CD8-positive, alpha-beta memory T cell (primary cell): ENCODE data around the gene MAST3. TPM values are rescaled to one million over a fixed set of nuclear protein-coding genes. Genes with fewer than 3 reads are reported as not detected.

Experiments
- CTCF ChIA-PET: fragments of 350-600 bp; sonication (Branson Sonifier 250); formaldehyde crosslinking; loops from one replicate; lab custom pipeline; 2021; ENCODE audit warnings: antibody characterized with exemption; lab: Charles Lee
- POLR2A ChIA-PET: fragments of 350-600 bp; sonication (Branson Sonifier 250); formaldehyde crosslinking; loops from one replicate; lab custom pipeline; 2021; ENCODE audit warnings: antibody characterized with exemption; lab: Charles Lee
- DNase-seq, 5 donors: peaks; one replicate each; pipeline versions ENCODE4 v3.0.0 to v3.0.0-alpha.2; 2020 to 2022; ENCODE audit warnings: mixed read lengths in 1 of 5
- H3K27ac ChIP-seq: one replicate; pipeline ENCODE4 v1.7.0; 2013; ENCODE audit warnings: low read depth, mild to moderate bottlenecking, low read length, moderate library complexity
- H3K27me3 ChIP-seq: 2 replicates; pipeline ENCODE4 v1.7.0; 2013; ENCODE audit warnings: low read length, mild to moderate bottlenecking; ENCODE audit not compliant: insufficient read depth, poor library complexity, severe bottlenecking
- H3K36me3 ChIP-seq: 2 replicates; pipeline ENCODE4 v1.7.0; 2013; ENCODE audit warnings: mild to moderate bottlenecking, low read length, moderate library complexity; ENCODE audit not compliant: insufficient read depth
- H3K4me1 ChIP-seq: 2 replicates; pipeline ENCODE4 v1.7.0; 2013; ENCODE audit warnings: mild to moderate bottlenecking, low read length, moderate library complexity; ENCODE audit not compliant: insufficient read depth
- H3K4me3 ChIP-seq: 2 replicates; pipeline ENCODE4 v1.7.0; 2013; ENCODE audit warnings: mild to moderate bottlenecking, low read length
- H3K9me3 ChIP-seq: 2 replicates; pipeline ENCODE4 v1.7.0; 2013; ENCODE audit warnings: mild to moderate bottlenecking, low read length
- H3K27ac Mint-ChIP-seq, 8 donors: one replicate each; pipeline ENCODE4 v1.8.0; 2020 to 2021; ENCODE audit warnings: mixed read lengths in 8 of 8, mild to moderate bottlenecking in 6 of 8, inconsistent platforms in 3 of 8, moderate library complexity in 3 of 8
- H3K27me3 Mint-ChIP-seq, 2 donors: one replicate each; pipeline ENCODE4 v1.8.0; 2020 to 2021; ENCODE audit warnings: mixed read lengths in 2 of 2, mild to moderate bottlenecking in 1 of 2, moderate library complexity in 1 of 2
- H3K36me3 Mint-ChIP-seq, 3 donors: one replicate each; pipeline ENCODE4 v1.8.0; 2020 to 2021; ENCODE audit warnings: mixed read lengths in 3 of 3, inconsistent platforms in 1 of 3, mild to moderate bottlenecking in 1 of 3
- H3K4me1 Mint-ChIP-seq, 3 donors: one replicate each; pipeline ENCODE4 v1.8.0; 2020 to 2021; ENCODE audit warnings: mixed read lengths in 3 of 3, inconsistent platforms in 1 of 3, mild to moderate bottlenecking in 1 of 3
- H3K4me3 Mint-ChIP-seq, 7 donors: one replicate each; pipeline ENCODE4 v1.8.0; 2020 to 2021; ENCODE audit warnings: mixed read lengths in 7 of 7, mild to moderate bottlenecking in 6 of 7, moderate library complexity in 4 of 7, inconsistent platforms in 2 of 7
- H3K9me3 Mint-ChIP-seq, 5 donors: one replicate each; pipeline ENCODE4 v1.8.0; 2020 to 2022; ENCODE audit warnings: mixed read lengths in 5 of 5, mild to moderate bottlenecking in 3 of 5, moderate library complexity in 2 of 5, inconsistent platforms in 1 of 5
- polyA plus RNA-seq: library from polyadenylated mRNA; unstranded; fragments of 300-500 nt; fragmentation: Illumina TruSeq; gene quantifications from one replicate; pipeline ENCODE4 v1.2.3, GENCODE V29; 2021
- total RNA-seq, 2 experiments: library from RNA; stranded (reverse); gene quantifications; one replicate each; pipeline ENCODE4 v1.2.3, GENCODE V29; 2021

The MAST3 gene
- 10 to 100 TPM; 15.0 to 15.9 TPM for total RNA-seq
- 18.6 TPM for polyA plus RNA-seq

DNA sequence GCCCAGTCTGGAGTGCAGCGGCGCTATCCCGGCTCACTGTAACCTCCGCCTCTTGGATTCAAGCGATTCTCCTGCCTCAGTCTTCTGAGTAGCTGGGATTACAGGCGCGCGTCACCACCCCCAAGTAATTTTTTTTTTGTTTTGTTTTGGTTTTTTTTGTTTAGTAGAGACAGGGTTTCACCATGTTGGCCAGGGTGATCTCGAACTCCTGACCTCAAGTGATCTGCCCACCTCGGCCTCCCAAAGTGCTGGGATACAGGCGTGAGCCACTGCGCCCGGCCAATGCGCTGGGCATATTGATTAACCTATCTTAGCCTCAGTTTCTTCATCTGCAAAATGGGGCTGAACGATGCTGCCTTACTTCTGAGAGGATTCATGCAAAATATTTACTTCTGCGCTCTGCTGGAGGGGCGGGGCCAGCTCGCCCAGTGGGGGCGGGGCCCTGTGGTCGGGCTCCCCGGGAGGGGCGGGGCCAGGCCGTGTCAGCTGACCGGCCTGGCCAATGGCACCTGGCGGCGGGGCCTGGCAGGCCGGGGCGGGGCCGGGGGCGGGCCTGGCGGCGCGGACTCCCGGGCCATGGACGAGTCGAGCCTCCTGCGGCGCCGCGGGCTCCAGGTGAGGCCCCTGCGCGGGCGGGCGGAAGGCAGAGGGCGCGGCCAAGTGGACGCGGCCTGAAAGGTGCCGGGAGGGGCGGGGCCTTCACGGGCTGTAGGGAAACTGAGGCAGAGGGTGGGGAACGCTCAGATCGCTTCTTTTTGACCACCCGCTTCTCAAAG lies at the start of gene MAST3:
TSS of gene MAST3 (plus strand) at position 562 of the 776 bp plus-strand sequence. CDS start at position 577, 15 bp downstream.
- peaks cover 39% of the 10 kb centered on the region for H3K4me1 ChIP-seq
- Mint-ChIP-seq H3K9me3 (no peaks in the 10 kb centered on the region), H3K27me3 (no peaks in the 10 kb centered on the region), H3K4me3 (peak within 1 kb of the TSS; percentile 86 to 95 (median 88)), H3K27ac (peak within 1 kb of the TSS; percentile 68 to 97 (median 89)), H3K36me3 (peaks cover 0 to 2% (median 0%) of the 10 kb centered on the region in 3 donors), H3K4me1 (peaks cover 26 to 39% (median 30%) of the 10 kb centered on the region in 3 donors)
- no peaks in the 10 kb centered on the region for H3K36me3 ChIP-seq
- H3K27ac ChIP-seq, result peak within 1 kb of the TSS; percentile 47
- ChIA-PET CTCF (interaction anchor here (0.9 to 1.4 kb wide), 5 partner anchors 11 to 89 kb away, joined by 3 to 5 read pairs (median 3); partner anchors contain the start of genes ARRDC2 and IL12RB1), POLR2A (interaction anchor here (0.5 to 2.3 kb wide), 9 partner anchors 11 to 182 kb away, joined by 3 to 12 read pairs (median 5); partner anchors contain the start of genes ARRDC2 and IL12RB1)
- peak; percentile 88 to 93 (median 91) for DNase-seq
- H3K4me3 ChIP-seq, result peak within 1 kb of the TSS; percentile 83
- H3K9me3 ChIP-seq, result no peaks in the 10 kb centered on the region
- H3K27me3 ChIP-seq, result no peaks in the 10 kb centered on the region

DNA sequence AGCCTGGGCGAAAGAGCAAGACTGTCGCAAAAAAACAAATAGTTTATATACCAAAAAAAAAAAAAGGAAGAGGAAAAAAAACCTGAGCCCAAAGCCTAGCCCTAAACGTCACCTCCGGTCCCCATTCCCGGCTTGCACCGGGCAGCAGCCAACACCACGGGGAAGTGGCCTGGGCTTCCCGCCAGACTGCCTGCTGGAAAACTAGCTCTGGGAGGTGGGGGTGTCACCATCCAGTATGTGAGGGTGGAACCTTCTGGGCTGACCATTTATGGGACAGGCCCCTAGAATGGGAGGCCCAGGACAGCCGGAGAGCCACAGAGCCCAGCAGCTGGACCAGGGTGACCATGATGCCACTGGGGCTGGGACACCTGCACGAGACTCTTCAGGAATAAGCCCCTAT lies 48.2 kb upstream of the MAST3 start:
- H3K27me3 ChIP-seq, result no peaks in the 10 kb centered on the region
- no peak overlapping the region for H3K4me3 Mint-ChIP-seq
- ChIA-PET CTCF (interaction anchor here (0.8 to 2.3 kb wide), 2 partner anchors 33 to 42 kb away, joined by 3 to 6 read pairs; partner anchors contain the start of gene ARRDC2), POLR2A (interaction anchor here (0.7 kb wide), 1 partner anchor 39 kb away, joined by 7 read pairs; no protein-coding TSS in a partner anchor)
- H3K4me3 ChIP-seq, result no peak overlapping the region
- H3K36me3 ChIP-seq, result no peaks in the 10 kb centered on the region
- no peaks in the 10 kb centered on the region for H3K9me3 Mint-ChIP-seq
- no peak overlapping the region for H3K27ac Mint-ChIP-seq
- no peaks in the 10 kb centered on the region for H3K27me3 Mint-ChIP-seq
- no peak for DNase-seq
- H3K4me1 ChIP-seq, result peaks cover 22% of the 10 kb centered on the region
- no peaks in the 10 kb centered on the region for H3K9me3 ChIP-seq
- peaks cover 24 to 46% (median 33%) of the 10 kb centered on the region in 3 donors for H3K4me1 Mint-ChIP-seq
- H3K27ac ChIP-seq, result no peak overlapping the region
- no peaks in the 10 kb centered on the region for H3K36me3 Mint-ChIP-seq

DNA sequence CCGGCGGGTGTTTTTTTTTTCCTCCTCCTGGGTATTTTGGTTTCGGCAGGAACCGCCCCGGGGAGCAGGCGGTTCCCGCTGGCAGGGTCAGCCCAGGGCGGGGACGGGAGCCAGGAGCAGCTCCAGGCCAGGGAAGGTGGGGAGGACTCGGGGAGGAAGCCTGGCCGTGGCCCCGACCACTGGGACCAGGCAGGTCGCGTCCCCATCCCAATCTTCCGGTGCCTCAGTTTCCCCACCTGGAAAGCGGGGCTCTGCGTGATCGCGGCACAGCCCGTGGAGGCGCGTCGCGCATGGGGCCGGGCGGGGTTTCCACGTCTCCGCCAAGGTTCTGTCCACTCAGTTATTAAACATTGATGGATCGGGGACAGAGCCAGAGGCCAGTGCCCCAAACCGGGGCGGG lies 45.7 kb upstream of the MAST3 start:
- ChIA-PET POLR2A (interaction anchor here (0.6 kb wide), 1 partner anchor 581 kb away, joined by 4 read pairs; no protein-coding TSS in a partner anchor), CTCF (interaction anchor here (1.4 kb wide), 1 partner anchor 41 kb away, joined by 4 read pairs; no protein-coding TSS in a partner anchor)
- no peak for DNase-seq
- Mint-ChIP-seq H3K9me3 (no peaks in the 10 kb centered on the region), H3K27me3 (peaks cover 0 to 1% of the 10 kb centered on the region in 2 donors), H3K36me3 (no peaks in the 10 kb centered on the region), H3K4me3 (no peak overlapping the region), H3K27ac (peak overlapping the region in 1 of 8 donors; percentile 47), H3K4me1 (peaks cover 6 to 23% (median 9%) of the 10 kb centered on the region in 3 donors)
- Histone ChIP-seq H3K27ac (no peak overlapping the region), H3K4me3 (no peak overlapping the region), H3K27me3 (no peaks in the 10 kb centered on the region), H3K36me3 (no peaks in the 10 kb centered on the region), H3K9me3 (no peaks in the 10 kb centered on the region), H3K4me1 (no peaks in the 10 kb centered on the region)

DNA sequence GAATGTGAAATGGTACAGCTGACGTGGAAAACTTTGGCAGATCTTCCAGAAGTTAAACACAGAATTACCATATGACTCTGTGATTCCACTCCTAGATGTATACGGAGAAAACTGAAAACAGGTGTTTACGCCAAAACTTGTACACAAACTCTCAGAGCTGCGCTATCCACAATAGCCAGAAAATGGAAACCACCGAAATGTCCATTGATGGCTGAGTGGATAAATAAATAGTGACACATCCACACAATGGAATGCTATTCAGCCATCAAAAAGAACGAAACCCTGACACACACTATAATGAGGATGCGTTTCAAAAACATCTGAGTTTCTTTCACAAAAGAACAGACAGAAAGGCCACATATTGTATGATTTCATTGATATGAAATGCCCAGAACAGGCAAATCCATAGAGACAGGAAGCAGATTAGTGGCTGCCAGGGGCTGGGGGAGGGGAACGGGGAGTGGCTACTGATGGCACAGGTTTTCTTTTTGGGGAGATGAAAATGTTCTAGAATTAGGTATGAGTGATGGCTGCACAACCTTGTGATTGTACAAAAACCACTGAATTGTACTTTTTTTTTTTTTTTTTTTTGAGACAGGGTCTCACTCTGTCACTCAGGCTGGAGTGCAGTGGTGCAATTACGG lies 43.9 kb upstream of the MAST3 start:
- peaks cover 0 to 1% of the 10 kb centered on the region in 2 donors for H3K27me3 Mint-ChIP-seq
- H3K9me3 Mint-ChIP-seq, result no peaks in the 10 kb centered on the region
- H3K4me3 Mint-ChIP-seq, result no peak overlapping the region
- ChIA-PET POLR2A (no interaction called here), CTCF (interaction anchor here (1.0 to 10.6 kb wide), 2 partner anchors 43 to 46 kb away, joined by 5 to 168 read pairs; partner anchors contain the start of gene ARRDC2)
- Histone ChIP-seq H3K36me3 (no peaks in the 10 kb centered on the region), H3K27me3 (no peaks in the 10 kb centered on the region), H3K4me3 (no peak overlapping the region), H3K9me3 (no peaks in the 10 kb centered on the region), H3K27ac (no peak overlapping the region), H3K4me1 (peaks cover 11% of the 10 kb centered on the region)
- H3K36me3 Mint-ChIP-seq, result no peaks in the 10 kb centered on the region
- peaks cover 12 to 29% (median 16%) of the 10 kb centered on the region in 3 donors for H3K4me1 Mint-ChIP-seq
- DNase-seq, result no peak
- H3K27ac Mint-ChIP-seq, result peak overlapping the region in 2 of 8 donors; percentile 5 to 77

DNA sequence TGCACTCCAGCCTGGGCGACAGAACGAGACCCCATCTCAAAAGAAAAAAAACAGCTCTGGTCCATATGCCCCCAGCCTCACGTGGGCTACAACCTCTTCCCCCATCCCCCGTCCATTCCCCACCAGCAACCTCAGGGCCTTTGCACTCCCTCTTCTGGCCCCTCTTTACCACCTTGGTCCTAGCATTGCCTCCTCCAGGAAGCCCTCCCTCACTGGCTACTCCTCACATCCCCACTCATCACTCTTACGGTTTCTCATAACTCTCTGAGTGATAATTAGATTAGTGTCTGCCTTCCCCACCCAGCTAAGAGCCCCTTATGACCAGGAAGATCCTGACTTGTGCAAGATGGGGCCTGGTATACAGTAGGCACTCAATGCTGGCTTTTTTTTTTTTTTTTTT lies 41.6 kb upstream of the MAST3 start:
- Histone ChIP-seq H3K4me3 (no peak overlapping the region), H3K27ac (no peak overlapping the region), H3K4me1 (peaks cover 13% of the 10 kb centered on the region), H3K36me3 (peaks cover 7% of the 10 kb centered on the region), H3K27me3 (no peaks in the 10 kb centered on the region), H3K9me3 (no peaks in the 10 kb centered on the region)
- Mint-ChIP-seq H3K27me3 (peaks cover 0 to 1% of the 10 kb centered on the region in 2 donors), H3K4me1 (peaks cover 7 to 17% (median 8%) of the 10 kb centered on the region in 3 donors), H3K4me3 (no peak overlapping the region), H3K36me3 (peaks cover 0 to 14% (median 2%) of the 10 kb centered on the region in 3 donors), H3K9me3 (no peaks in the 10 kb centered on the region), H3K27ac (peak overlapping the region in 3 of 8 donors; percentile 36 to 69 (median 63))
- no peak for DNase-seq
- CTCF ChIA-PET, result interaction anchor here (1.4 to 10.6 kb wide), 7 partner anchors 11 to 196 kb away, joined by 3 to 168 read pairs (median 12); partner anchors contain the start of gene ARRDC2
- POLR2A ChIA-PET, result interaction anchor here (1.0 kb wide), 1 partner anchor 48 kb away, joined by 4 read pairs; the partner anchor contains the start of gene ARRDC2

DNA sequence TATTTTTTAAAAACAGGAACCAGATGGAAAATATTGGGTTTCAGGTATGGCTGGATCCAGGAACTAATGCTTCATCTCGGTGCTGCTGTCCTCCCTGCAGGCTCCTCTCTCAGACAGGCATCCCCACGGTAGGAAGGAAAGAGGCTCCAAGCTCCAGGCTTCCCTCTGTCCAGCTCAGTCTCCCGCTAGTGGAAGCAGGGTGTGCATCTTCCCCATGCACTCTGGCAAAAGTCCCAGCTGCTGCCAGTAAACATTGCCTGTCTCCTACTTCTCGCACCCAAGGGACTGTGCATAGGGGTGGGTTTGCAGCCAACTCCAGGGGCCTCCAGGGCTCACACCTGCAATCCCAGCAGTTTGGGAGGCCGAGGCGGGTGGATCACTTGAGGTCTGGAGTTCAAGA lies 40.0 kb upstream of the MAST3 start:
- DNase-seq, result no peak
- Histone ChIP-seq H3K9me3 (no peaks in the 10 kb centered on the region), H3K4me1 (peaks cover 13% of the 10 kb centered on the region), H3K27ac (no peak overlapping the region), H3K36me3 (peaks cover 7% of the 10 kb centered on the region), H3K4me3 (no peak overlapping the region), H3K27me3 (no peaks in the 10 kb centered on the region)
- Mint-ChIP-seq H3K9me3 (no peaks in the 10 kb centered on the region), H3K36me3 (peaks cover 0 to 25% (median 5%) of the 10 kb centered on the region in 3 donors), H3K27me3 (peaks cover 0 to 1% of the 10 kb centered on the region in 2 donors), H3K4me1 (peaks cover 7 to 15% (median 8%) of the 10 kb centered on the region in 3 donors), H3K27ac (peak overlapping the region in 7 of 8 donors; percentile 50 to 92 (median 84)), H3K4me3 (peak overlapping the region in 1 of 7 donors; percentile 32)
- ChIA-PET POLR2A (interaction anchor here (0.7 to 2.3 kb wide), 5 partner anchors 13 to 58 kb away, joined by 3 to 15 read pairs (median 3); partner anchors contain the start of gene ARRDC2), CTCF (interaction anchor here (0.6 to 10.6 kb wide), 19 partner anchors 12 to 194 kb away, joined by 3 to 168 read pairs (median 5); partner anchors contain the start of genes ARRDC2 and CCDC124)
